ENCODE measurements around the gene TMEM186. TPM values are rescaled to one million over a fixed set of nuclear protein-coding genes. Genes with fewer than 3 reads are reported as not detected.
"Not testable (repeated sequence)": the region's sequence is repeated elsewhere in the genome, so short reads cannot be mapped to it uniquely, and the experiment has no call there.

TMEM186 gene
- total RNA-seq, 2 experiments from 2014 or later, result 15.9 to 16.8 TPM

GRCh38 chr16:8781797-8782196, 15.6 kb downstream of the TMEM186 start:
- ChIA-PET POLR2A (no interaction called here), CTCF (no interaction called here)

GRCh38 chr16:8777217-8777616, 20.2 kb downstream of the TMEM186 start:
- ChIA-PET CTCF (no interaction called here), POLR2A (no interaction called here)

GRCh38 chr16:8776129-8776584, 21.3 kb downstream of the TMEM186 start:
- CTCF ChIA-PET, result interaction anchor here (0.5 kb wide), 1 partner anchor 81 kb away, joined by 4 read pairs; no protein-coding TSS in a partner anchor
- POLR2A ChIA-PET, result no interaction called here

- ChIA-PET POLR2A (no interaction called here), CTCF (no interaction called here)
Observed at GRCh38 chr16:8775359-8775758, 22.1 kb downstream of the TMEM186 start.

- ChIA-PET POLR2A (no interaction called here), CTCF (no interaction called here)
Observed at GRCh38 chr16:8774208-8774607, 23.2 kb downstream of the TMEM186 start.

GRCh38 chr16:8773537-8773936, 23.9 kb downstream of the TMEM186 start:
- ChIA-PET POLR2A (no interaction called here), CTCF (no interaction called here)

DNA sequence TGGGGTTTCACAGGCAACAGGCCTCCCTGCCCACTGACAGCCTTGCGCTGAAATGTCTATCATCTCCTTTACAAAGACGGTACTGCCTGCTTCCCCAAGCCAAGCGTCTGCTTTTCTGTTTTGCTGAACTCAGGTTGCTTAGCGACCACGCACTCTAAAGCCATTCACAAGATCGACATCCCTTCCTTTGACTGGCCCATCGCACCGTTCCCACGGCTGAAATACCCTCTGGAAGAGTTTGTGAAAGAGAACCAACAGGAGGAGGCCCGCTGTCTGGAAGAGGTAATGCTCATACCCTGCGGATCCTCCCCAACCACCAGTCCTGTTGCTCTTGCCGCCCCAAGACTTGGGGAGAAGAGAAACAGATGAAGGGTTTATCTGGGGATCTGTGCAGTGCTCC, 28.7 kb downstream of the TMEM186 start:
- POLR2A ChIA-PET, result no interaction called here
- CTCF ChIA-PET, result no interaction called here

DNA sequence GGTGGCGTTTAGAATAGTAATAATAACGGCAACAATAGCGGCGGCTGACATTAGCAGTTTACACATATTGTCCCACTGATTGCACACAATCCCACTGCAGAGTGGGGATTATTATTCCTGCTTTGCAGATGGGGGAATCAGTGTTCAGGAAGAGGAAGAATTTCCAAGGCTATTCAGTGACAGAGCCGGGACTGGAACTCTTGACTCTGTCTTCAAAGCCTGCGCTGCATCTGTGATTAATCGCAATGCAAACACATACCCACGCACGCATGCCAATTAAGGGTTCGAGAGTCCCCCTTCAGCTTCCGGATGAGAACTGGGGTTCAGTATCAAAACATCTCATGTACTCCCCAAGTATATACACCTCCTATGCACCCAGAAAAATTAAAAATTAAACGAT, 29.2 kb downstream of the TMEM186 start:
- CTCF ChIA-PET, result no interaction called here
- POLR2A ChIA-PET, result no interaction called here

GRCh38 chr16:8767176-8767575, 30.3 kb downstream of the TMEM186 start:
- CTCF ChIA-PET, result no interaction called here
- POLR2A ChIA-PET, result no interaction called here

DNA sequence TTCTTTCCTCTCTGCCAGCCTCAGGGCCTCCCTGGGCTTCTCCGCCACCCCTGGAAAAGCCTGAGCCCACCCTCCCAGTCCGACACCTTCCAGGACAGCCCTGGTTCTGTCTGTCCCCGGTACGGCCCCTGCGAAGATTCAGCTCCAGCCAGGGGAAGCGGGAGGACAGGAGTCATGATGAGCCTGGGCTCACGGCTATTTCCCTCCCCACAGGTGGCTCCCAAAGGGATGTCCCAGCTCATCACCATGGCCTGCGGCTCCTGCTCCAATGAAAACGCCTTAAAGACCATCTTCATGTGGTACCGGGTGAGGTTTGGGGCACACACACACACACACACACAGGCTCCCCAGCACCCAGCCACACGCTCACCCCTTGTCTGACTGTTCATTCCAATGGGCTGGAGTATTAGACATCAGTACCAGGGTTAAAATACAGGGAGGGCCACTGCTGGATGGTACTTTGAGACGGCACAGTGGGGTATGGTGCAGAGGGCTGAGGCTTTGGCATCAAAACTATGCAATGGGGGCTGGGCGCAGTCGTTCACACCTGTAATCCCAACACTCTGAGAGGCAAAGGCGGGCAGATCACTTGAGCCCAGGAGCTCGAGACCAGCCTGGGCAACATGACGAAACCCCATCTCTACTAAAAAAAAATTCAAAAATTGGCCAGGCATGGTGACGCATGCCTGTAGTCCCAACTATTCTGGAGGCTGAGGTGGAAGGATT, 32.8 kb downstream of the TMEM186 start:
- CTCF ChIA-PET, result no interaction called here
- POLR2A ChIA-PET, result no interaction called here

DNA sequence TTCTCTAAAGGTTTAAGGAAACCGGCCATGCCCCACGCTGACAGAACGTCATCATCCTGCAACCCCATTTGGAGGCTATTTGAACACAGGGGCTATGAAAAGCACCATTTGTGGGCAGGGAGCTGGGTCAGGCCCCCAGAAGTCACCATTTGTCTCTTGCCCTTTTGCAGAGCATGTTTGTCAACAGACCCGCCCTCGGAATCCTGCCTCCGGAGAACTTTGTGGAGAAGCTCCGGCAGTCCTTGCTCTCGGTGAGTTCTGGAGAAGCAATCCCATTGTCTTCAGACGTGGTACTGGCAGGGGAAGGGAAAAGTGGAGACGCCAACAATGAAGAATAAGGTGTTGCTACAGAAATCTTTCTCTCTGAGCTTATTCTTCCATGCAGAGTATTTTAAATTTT, 33.5 kb downstream of the TMEM186 start:
- POLR2A ChIA-PET, result no interaction called here
- CTCF ChIA-PET, result no interaction called here

DNA sequence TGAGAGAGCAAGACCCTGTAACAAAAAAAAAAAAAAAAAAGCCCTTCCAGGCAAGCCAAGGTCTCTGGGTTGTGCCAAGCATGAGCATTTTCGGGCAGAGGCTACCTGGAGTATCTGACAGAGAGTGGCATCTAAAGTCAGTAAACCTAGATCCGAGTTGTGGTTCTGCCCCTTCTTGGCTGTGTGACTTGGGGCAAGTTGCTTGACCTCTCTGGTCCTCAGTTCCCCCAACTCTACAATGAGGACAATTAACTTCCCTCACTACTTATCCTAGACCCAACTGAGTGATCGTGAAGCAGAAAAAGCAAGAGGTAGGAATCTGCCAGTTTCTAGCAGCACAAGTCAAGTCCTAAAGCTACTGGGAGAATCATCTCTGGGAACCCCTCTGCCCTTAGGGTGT, 34.4 kb downstream of the TMEM186 start:
- CTCF ChIA-PET, result no interaction called here
- POLR2A ChIA-PET, result no interaction called here

- ChIA-PET POLR2A (no interaction called here), CTCF (no interaction called here)
Observed at GRCh38 chr16:8762254-8762653, 35.2 kb downstream of the TMEM186 start.

- POLR2A ChIA-PET, result no interaction called here
- CTCF ChIA-PET, result no interaction called here
Observed at GRCh38 chr16:8761078-8761477, 36.4 kb downstream of the TMEM186 start.

DNA sequence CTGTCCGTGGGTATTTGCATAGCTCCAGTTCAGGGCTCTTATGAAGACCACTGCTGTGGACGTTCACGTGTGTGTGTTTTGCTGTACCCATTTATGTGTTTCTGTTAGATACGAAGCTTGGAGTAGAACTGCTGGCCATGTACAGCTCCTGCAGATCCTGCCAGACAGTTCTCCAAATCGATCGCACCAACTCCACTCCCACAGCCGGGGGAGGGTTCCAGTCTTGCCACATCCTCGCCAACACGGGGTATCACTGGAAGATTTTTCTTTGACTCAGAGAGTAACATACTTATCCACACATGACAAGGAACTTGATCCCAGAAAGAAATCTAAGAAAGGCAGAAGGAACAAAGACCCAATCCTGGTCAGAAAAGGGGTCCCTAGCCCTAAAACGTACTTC, 37.4 kb downstream of the TMEM186 start:
- POLR2A ChIA-PET, result no interaction called here
- CTCF ChIA-PET, result no interaction called here

DNA sequence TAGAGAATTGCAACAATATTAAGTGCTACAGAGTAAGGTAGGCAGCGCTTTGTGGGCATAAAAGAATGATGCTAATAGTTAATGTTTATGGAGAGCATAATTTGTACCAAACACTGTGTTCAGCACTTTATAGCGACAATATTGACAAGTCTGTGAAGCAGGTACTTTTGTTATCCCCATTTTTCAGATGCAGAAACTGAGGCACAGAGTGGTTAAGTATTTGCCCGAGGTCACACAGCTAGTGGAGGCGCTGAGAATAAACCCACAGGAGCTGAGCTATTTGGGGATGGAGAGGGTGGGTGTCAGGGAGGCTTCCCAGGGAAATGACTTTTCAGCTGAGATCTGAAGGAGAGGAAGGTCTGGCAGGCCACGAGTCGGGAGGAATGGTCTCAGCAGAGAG, 39.4 kb downstream of the TMEM186 start:
- CTCF ChIA-PET, result no interaction called here
- POLR2A ChIA-PET, result no interaction called here

GRCh38 chr16:8756755-8757154, 40.7 kb downstream of the TMEM186 start:
- ChIA-PET CTCF (no interaction called here), POLR2A (no interaction called here)

DNA sequence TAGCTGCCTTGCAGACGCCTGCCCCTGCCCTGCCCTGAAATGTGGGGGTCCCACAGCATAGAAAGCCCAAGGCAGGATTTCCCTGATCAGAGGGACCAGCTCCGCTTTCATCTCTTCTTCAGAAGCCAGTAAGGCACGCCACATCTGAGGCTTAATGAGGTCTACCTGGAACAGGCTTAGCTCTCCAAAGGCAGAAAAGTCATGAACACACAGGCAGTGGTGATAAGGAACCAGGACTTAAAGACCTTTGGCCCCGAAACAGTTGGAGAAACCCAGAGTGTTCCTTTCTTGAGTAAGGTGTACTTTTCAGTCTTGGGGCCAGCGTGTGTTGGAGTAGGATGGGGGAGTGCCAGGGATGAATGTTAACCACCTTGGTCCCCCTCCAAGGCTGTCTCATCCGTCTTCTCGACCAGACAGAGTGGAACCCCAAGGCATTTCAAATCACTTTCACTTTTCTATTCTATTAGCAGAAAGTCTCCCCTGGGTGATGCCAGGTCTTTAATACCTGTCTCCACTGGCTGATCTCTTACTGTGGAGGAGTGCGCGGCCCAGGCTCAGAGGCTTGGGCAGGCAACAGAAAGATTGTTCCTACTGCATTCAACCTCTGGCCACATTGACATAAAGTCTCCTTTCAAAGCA, 43.9 kb downstream of the TMEM186 start:
- POLR2A ChIA-PET, result no interaction called here
- CTCF ChIA-PET, result no interaction called here

- POLR2A ChIA-PET, result no interaction called here
- CTCF ChIA-PET, result no interaction called here
Observed at GRCh38 chr16:8752706-8753105, 44.7 kb downstream of the TMEM186 start.

- ChIA-PET CTCF (no interaction called here), POLR2A (no interaction called here)
Observed at GRCh38 chr16:8751481-8752311, 45.7 kb downstream of the TMEM186 start.

- POLR2A ChIA-PET, CTCF ChIA-PET: not testable (repeated sequence)
Observed at GRCh38 chr16:8748944-8749343, 48.5 kb downstream of the TMEM186 start.

Measured in activated CD8-positive, alpha-beta memory T cell treated with anti-CD3 and anti-CD28 coated beads for 36 hours (primary cell).